ENCODE measurements around the gene SPINT3.

- no peak for TF ChIP-seq MAX (CRISPR knock-in tag; IDR thresholded peaks at IDR 0.05)
- TF ChIP-seq ZNF138 (CRISPR knock-in tag; conservative IDR thresholded peaks at IDR 0.05) = no peak
- no peak for TF ChIP-seq NR1H2 (CRISPR knock-in tag; IDR thresholded peaks at IDR 0.05)
- no peak for TF ChIP-seq CTCF (IDR thresholded peaks at IDR 0.05)
- no peak for TF ChIP-seq ETV6 (CRISPR knock-in tag; IDR thresholded peaks at IDR 0.05)
- TF ChIP-seq ESRRA (CRISPR knock-in tag; IDR thresholded peaks at IDR 0.05; ENCODE audit: borderline replicate concordance) = no peak
- TF ChIP-seq ZNF232 (CRISPR knock-in tag; IDR thresholded peaks at IDR 0.05) = no peak
- no peak for TF ChIP-seq PRRX2 (CRISPR knock-in tag; IDR thresholded peaks at IDR 0.05)
These were observed 45.0 kb downstream of the SPINT3 start for GRCh38 chr20:45470262-45470931.

All from WTC11 (cell line).